Fibroblast of pulmonary artery (primary cell): ENCODE data around the gene OR14A16.
A peak's percentile ranks its signal among the peaks of the same experiment; 100 is the strongest.

Source experiments
- DNase-seq: peaks from one replicate; pipeline ENCODE4 v3.0.0-alpha.2; 2010; ENCODE audit warnings: low read depth
- H3K4me3 ChIP-seq: replicated peaks from 2 replicates; pipeline ENCODE4 v1.5.1; 2011; ENCODE audit warnings: low read depth, mild to moderate bottlenecking, control low read depth, low read length, moderate library complexity
- TF ChIP-seq, protein P1 (sequence below): IDR thresholded peaks from 2 replicates; pipeline ENCODE4 v1.5.1; 2011; ENCODE audit warnings: mild to moderate bottlenecking, control low read depth, low read length, inconsistent platforms; ENCODE audit errors: missing control alignments

OR14A16 gene, protein sequence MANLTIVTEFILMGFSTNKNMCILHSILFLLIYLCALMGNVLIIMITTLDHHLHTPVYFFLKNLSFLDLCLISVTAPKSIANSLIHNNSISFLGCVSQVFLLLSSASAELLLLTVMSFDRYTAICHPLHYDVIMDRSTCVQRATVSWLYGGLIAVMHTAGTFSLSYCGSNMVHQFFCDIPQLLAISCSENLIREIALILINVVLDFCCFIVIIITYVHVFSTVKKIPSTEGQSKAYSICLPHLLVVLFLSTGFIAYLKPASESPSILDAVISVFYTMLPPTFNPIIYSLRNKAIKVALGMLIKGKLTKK

DNA sequence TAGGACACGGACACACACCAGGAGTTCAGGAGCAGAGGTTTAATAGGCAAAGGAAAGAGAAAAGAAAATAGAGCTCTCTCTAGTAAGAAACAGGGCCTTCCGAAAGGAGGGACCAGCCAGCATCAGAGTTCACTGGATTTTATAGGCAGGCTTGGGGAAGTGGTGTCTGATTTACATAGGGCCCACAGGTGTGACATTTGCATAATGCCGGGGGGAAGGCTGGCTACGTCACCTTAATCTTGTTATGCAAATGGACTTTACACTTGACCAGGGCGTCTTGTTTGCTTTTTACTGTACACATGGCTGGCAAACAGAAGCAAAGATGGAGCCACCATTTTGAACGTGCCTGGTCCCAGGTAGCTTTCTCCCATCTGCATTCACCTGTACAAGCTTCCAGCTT, at the start of gene OR14A16:
OR14A16 (minus strand) TSS at position 97 of the 400 bp plus-strand sequence. CDS start 8,390 bp downstream, outside the sequence.
- DNase-seq, result no peak

DNA sequence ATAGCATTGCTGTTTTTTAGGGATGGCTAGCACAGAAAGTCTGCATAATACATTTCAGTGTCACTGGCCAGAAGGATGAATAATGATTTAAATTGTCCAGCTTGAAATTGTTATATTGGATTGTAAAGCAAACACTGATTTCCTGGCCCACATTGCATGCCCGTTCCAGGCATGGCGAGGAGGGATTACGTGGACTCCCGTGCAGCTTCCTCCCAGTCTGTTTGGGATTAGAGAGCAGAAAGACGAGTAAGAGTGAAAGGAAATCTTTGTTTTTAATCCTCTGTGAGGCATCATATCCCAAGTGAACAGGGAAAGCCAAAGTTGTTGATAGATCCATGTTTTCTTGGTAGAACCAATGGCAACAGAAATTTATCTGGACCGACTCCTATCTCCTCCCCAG, 41.5 kb upstream of the OR14A16 start:
- H3K4me3 ChIP-seq, result no peak overlapping the region
- no peak for DNase-seq
- TF ChIP-seq, protein P1, sequence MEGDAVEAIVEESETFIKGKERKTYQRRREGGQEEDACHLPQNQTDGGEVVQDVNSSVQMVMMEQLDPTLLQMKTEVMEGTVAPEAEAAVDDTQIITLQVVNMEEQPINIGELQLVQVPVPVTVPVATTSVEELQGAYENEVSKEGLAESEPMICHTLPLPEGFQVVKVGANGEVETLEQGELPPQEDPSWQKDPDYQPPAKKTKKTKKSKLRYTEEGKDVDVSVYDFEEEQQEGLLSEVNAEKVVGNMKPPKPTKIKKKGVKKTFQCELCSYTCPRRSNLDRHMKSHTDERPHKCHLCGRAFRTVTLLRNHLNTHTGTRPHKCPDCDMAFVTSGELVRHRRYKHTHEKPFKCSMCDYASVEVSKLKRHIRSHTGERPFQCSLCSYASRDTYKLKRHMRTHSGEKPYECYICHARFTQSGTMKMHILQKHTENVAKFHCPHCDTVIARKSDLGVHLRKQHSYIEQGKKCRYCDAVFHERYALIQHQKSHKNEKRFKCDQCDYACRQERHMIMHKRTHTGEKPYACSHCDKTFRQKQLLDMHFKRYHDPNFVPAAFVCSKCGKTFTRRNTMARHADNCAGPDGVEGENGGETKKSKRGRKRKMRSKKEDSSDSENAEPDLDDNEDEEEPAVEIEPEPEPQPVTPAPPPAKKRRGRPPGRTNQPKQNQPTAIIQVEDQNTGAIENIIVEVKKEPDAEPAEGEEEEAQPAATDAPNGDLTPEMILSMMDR, result no peak

More for the DNA sequence above, at the start of gene OR14A16:
- TF ChIP-seq, protein P1, result no peak
- H3K4me3 ChIP-seq, result no peak within 1 kb of the TSS

DNA sequence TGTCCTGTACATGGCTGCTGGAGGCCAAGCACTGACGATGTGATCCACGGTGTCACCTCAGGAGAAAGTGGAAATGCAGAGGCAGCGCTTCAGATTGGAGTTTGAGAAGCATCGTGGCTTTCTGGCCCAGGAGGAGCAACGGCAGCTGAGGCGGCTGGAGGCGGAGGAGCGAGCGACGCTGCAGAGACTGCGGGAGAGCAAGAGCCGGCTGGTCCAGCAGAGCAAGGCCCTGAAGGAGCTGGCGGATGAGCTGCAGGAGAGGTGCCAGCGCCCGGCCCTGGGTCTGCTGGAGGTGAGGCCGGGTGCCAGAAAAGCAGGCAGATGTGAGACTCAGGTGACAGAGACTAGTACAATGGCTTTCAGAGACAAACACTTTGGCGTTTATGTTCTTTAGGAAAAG, 40.7 kb upstream of the OR14A16 start:
- no peak overlapping the region for H3K4me3 ChIP-seq
- no peak for DNase-seq
- TF ChIP-seq, protein P1, result no peak

DNA sequence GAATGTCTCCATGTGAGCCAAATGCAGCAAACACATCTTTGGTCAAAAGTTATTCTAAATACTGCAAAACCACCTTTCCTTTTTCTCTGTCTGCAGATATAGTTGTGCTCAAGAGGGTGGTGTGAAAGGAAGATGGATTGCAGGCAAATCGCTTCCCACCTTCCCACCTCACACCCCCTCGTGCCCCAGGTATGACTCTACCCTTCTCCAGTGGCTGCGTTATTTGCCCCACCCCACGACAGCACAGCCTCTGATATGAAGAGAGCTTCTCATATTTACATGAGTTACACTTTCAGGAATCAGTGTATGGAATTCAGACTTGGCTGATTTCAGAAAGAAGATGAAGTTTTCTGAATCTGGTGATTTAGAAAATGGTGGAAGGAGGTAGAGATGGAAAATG, 38.8 kb upstream of the OR14A16 start:
- DNase-seq, result no peak
- TF ChIP-seq, protein P1, result no peak
- H3K4me3 ChIP-seq, result no peak overlapping the region

DNA sequence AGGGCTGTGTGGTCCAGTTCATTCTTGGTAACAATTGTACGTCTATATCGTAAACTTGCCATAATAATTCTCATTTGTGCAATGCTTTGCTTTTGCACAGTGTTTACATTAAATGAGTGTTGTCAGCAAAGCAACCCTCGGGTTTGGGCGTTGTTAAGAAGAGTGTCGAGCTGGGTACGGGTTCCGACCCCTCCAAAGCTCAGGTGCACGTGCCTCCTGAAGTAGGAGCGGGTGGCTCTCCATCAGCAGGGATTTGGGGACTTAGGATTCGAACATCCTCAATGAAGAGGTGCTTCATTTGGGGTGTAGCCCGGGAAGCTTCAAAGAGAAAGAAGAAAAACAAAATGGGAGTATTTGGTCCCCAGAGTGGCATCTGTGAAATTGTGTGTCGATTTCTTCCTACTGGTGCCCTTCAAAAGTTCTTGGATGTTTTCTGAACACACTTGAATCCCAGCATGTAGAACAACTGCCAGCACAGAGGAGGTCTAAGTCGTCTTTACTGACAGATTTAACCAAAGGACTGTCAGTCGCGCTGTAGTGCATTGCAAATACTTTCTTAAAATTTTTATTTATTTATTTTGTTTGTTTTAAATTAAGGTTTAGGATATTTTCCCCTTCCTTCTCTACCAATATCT, 34.2 kb upstream of the OR14A16 start:
- H3K4me3 ChIP-seq, result peak overlapping the region; percentile 32
- TF ChIP-seq, protein P1, result no peak

DNA sequence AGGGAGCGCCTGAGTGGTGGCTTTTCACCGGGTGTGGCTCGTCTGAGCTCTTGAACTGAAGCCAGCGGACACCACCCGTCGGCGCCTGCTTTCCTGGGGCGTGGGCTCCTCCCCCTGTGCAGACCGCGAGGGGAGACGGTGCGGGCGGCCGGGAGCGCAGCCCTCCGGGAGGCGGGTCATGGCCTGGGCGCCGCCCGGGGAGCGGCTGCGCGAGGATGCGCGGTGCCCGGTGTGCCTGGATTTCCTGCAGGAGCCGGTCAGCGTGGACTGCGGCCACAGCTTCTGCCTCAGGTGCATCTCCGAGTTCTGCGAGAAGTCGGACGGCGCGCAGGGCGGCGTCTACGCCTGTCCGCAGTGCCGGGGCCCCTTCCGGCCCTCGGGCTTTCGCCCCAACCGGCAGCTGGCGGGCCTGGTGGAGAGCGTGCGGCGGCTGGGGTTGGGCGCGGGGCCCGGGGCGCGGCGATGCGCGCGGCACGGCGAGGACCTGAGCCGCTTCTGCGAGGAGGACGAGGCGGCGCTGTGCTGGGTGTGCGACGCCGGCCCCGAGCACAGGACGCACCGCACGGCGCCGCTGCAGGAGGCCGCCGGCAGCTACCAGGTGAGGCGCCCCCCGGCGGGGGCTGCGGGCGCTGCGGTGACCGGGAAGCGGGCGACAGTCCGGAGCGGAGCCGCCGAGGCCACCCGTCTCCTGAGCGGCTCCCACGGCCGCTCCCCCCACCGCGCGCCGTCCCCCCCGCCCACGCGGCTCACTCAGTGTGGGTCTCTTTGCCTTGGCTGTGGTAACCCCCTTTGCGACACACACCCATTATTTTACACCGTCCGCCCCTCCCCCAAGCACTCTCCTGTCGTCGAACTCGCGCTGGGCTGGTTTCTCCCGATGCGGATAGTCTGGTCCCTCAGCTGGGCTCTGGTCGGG, 33.4 kb upstream of the OR14A16 start, which contains the start of gene TRIM58:
TRIM58 (plus strand) TSS at position 119 of the 916 bp plus-strand sequence; CDS start at position 179, 60 bp downstream.
- TF ChIP-seq, protein P1, result no peak
- peak within 1 kb of the TSS; percentile 38 for H3K4me3 ChIP-seq
- peak; percentile 1 for DNase-seq

More for the DNA sequence above, 34.2 kb upstream of the OR14A16 start:
- DNase-seq, result no peak
